SK-N-MC (cell line): Measurements from ENCODE around the gene TSC2.

ENCODE experiments used
- EZH2 ChIP-seq: fragments of 200-600 bp; sonication (generic); IDR thresholded peaks from one replicate; pipeline ENCODE4 v1.6.1; 2017; ENCODE audit warnings: antibody characterized with exemption
- FOXP2 ChIP-seq: optimal IDR thresholded peaks from 2 replicates; pipeline ENCODE3; 2011; ENCODE audit warnings: mild to moderate bottlenecking, moderate library complexity; ENCODE audit not compliant: insufficient read depth; ENCODE audit errors: extremely low read length, control extremely low read depth
- POLR2AphosphoS5 ChIP-seq: IDR thresholded peaks from 2 replicates; pipeline ENCODE4 v1.6.1; 2012; ENCODE audit warnings: mild to moderate bottlenecking, low read depth, low read length, borderline replicate concordance

DNA sequence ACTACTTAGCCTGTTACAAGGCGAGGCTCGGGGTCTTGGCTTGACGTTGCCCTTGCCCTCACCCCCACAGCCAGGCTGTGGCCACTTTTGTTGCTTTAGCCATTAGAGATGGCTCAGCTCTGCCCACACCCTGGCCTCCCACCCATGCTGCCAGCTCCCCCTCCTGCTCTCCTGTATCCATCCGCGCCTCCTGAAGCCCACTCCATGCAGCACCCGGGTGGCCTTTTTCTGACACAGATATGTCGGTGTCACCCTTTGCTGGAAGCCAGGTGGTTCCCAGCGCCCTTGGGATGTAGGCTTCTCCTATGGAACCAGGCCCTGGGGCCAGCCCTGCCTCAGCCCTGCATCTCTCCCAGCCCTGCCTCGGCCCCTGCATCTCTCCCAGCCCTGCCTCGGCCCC lies 9.7 kb downstream of the TSC2 start:
- TF ChIP-seq EZH2 (no peak), POLR2AphosphoS5 (no peak), FOXP2 (no peak)
